HG03280 (cell line): Measurements from ENCODE around the gene CTNNBL1.
A peak's percentile ranks its signal among the peaks of the same experiment; 100 is the strongest.

Experiments used
- ATAC-seq: cut with Tn5 transposase; IDR thresholded peaks from one replicate; pipeline ENCODE4 v1.9.1; 2021; ENCODE audit warnings: mild to moderate bottlenecking, moderate library complexity; ENCODE audit not compliant: unreplicated experiment

Gene CTNNBL1

GRCh38 chr20:37774156-37774555 lies 80.3 kb downstream of the CTNNBL1 start:
- no peak for ATAC-seq

GRCh38 chr20:37775200-37775599 lies 81.4 kb downstream of the CTNNBL1 start:
- no peak for ATAC-seq

GRCh38 chr20:37776049-37776448 lies 82.2 kb downstream of the CTNNBL1 start:
- no peak for ATAC-seq

- ATAC-seq = no peak
These were observed 82.7 kb downstream of the CTNNBL1 start for GRCh38 chr20:37776526-37776925.

- ATAC-seq = no peak
These were observed 83.5 kb downstream of the CTNNBL1 start for GRCh38 chr20:37777012-37777950.

- ATAC-seq = no peak
These were observed 84.3 kb downstream of the CTNNBL1 start for GRCh38 chr20:37777988-37778659.

- ATAC-seq = no peak
These were observed 87.8 kb downstream of the CTNNBL1 start for GRCh38 chr20:37781626-37782025.

- ATAC-seq = no peak
These were observed 92.2 kb downstream of the CTNNBL1 start for GRCh38 chr20:37786043-37786442.

GRCh38 chr20:37789408-37789807 lies 95.6 kb downstream of the CTNNBL1 start:
- ATAC-seq = no peak

- no peak for ATAC-seq
These were observed 97.1 kb downstream of the CTNNBL1 start for GRCh38 chr20:37790900-37791299.

- no peak for ATAC-seq
These were observed 102.3 kb downstream of the CTNNBL1 start for GRCh38 chr20:37796121-37796520.

- ATAC-seq = no peak
These were observed 102.9 kb downstream of the CTNNBL1 start for GRCh38 chr20:37796733-37797132.

GRCh38 chr20:37797669-37798175 lies 103.9 kb downstream of the CTNNBL1 start:
- no peak for ATAC-seq

- no peak for ATAC-seq
These were observed 104.5 kb downstream of the CTNNBL1 start for GRCh38 chr20:37798312-37798711.

- ATAC-seq = no peak
These were observed 106.8 kb downstream of the CTNNBL1 start for GRCh38 chr20:37800618-37801017.

GRCh38 chr20:37801921-37802320 lies 108.1 kb downstream of the CTNNBL1 start:
- no peak for ATAC-seq

- ATAC-seq = no peak
These were observed 109.8 kb downstream of the CTNNBL1 start for GRCh38 chr20:37803438-37804307.

GRCh38 chr20:37804584-37805566 lies 111.0 kb downstream of the CTNNBL1 start:
- ATAC-seq = peak; percentile 64

- no peak for ATAC-seq
These were observed 113.8 kb downstream of the CTNNBL1 start for GRCh38 chr20:37807471-37808232.
